IPS-18a (cell line): ENCODE results near the gene PLXND1.

Source experiments
- H3K27ac ChIP-seq: one replicate; pipeline ENCODE4 v1.5.1; 2013; ENCODE audit warnings: low read length
- H3K27me3 ChIP-seq: one replicate; pipeline ENCODE4 v1.6.1; 2013; ENCODE audit warnings: mild to moderate bottlenecking, low read length; ENCODE audit not compliant: control insufficient read depth, insufficient read depth
- H3K36me3 ChIP-seq: one replicate; pipeline ENCODE4 v1.6.1; 2013; ENCODE audit warnings: low read depth, low read length; ENCODE audit not compliant: control insufficient read depth
- H3K4me1 ChIP-seq: one replicate; pipeline ENCODE4 v1.6.1; 2013; ENCODE audit warnings: low read depth, low read length; ENCODE audit not compliant: control insufficient read depth
- H3K4me3 ChIP-seq: one replicate; pipeline ENCODE4 v1.5.1; 2013; ENCODE audit warnings: low read length
- H3K9ac ChIP-seq: one replicate; pipeline ENCODE4 v1.6.1; 2013; ENCODE audit warnings: mild to moderate bottlenecking, low read length, moderate library complexity
- H3K9me3 ChIP-seq: one replicate; pipeline ENCODE4 v1.6.1; 2013; ENCODE audit warnings: low read depth, low read length; ENCODE audit not compliant: control insufficient read depth

PLXND1 gene

DNA sequence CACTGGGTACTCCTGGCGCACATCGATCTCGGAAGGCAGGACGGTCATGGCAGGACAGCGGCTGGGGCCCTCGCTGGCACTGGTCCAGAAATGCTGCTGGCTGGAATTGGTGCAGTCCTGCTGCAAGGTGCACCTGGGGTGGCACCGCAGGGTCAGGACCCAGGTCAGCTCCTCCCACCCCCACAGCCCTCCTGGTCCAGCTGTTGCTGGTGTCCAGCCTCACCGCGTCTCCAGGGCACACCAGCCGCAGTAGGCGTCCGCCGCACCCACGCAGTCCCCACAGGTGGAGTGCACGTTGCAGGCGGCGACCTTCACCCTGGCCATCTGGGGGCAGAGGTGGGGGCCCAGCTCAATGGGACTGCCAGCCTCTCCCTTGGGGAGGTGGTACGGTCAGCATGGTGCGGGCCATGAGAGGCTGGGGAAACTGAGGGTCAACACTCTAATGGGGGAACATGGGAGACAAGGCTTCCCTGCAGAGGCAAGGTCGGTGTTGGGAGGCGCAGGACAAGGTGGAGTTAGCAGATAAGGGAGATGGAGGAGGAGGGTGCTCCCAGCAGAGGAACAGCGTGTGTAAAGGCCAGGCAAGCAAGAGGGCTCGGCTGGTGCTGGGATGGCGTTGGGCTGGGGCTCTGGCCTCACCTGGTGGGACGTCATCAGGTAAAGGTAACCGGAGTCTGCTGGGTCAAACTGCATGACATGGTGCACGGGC, 20.4 kb downstream of the PLXND1 start:
- Histone ChIP-seq H3K36me3 (no peaks in the 10 kb centered on the region), H3K4me1 (no peaks in the 10 kb centered on the region), H3K27me3 (no peaks in the 10 kb centered on the region), H3K9me3 (no peaks in the 10 kb centered on the region), H3K27ac (no peak overlapping the region), H3K9ac (no peak overlapping the region), H3K4me3 (no peak overlapping the region)

DNA sequence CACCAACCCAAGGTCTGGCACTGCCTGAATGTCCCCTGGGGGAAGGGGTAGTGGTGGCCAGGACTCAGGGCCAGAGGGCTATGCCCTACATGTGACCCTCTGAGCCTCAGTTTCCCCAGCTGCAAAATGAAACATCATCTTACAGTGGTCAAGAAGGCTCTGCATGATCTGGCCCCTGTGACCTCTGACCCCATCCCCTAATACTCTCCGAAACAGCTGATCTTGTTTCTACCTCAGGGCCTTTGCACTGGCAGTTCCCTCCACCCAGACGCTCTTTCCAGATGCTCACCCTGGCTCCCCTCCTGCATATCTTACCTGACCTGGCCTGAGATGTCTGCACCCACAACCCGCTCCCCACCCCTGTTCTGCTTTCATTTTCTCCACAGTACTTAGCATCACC, 21.8 kb downstream of the PLXND1 start:
- Histone ChIP-seq H3K36me3 (no peaks in the 10 kb centered on the region), H3K9me3 (no peaks in the 10 kb centered on the region)

DNA sequence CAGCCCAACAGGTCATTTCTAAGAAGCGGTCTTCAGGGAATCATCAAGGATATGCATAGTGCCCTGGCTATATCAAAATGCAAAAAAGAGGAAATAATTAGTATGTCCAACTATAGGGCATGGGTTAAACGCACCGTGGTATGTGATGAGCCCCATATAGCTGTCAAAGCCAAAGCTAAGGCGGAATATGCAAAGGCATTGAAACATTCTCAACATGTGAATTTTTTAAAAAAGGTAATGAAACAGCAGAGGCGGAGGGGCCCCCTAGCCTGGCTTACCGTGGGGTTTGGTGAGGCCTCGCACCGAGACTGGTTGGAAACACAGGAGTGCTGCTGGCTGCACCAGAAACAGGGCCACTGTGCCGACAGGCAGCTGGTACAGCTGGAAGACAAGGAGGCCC, 23.2 kb downstream of the PLXND1 start:
- Histone ChIP-seq H3K9ac (no peak overlapping the region), H3K9me3 (no peaks in the 10 kb centered on the region), H3K4me3 (no peak overlapping the region), H3K27ac (no peak overlapping the region), H3K4me1 (no peaks in the 10 kb centered on the region), H3K27me3 (no peaks in the 10 kb centered on the region), H3K36me3 (no peaks in the 10 kb centered on the region)

More for the DNA sequence above, 21.8 kb downstream of the PLXND1 start:
- H3K4me1 ChIP-seq, result no peaks in the 10 kb centered on the region
- no peak overlapping the region for H3K4me3 ChIP-seq
- H3K27ac ChIP-seq, result no peak overlapping the region
- no peak overlapping the region for H3K9ac ChIP-seq
- no peaks in the 10 kb centered on the region for H3K27me3 ChIP-seq

DNA sequence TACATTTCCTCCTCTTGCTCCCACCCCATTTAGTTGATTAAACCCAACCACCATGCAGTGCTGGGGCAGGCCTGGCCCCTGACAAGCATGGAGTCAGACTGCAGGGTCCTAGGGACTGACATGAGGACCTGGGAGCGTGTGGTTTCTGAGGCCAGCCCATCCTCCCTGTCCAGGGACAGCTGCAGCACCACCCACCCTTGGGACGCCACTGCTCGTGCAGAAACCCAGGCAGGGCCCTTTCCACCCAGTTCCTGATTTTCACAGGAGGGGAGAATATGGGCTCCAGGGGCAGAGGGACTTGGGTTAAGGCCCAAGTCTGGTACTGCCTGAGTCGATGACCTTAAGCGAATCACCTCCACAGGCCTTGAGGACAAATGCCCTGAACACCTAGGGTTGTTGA, 23.7 kb downstream of the PLXND1 start:
- Histone ChIP-seq H3K36me3 (no peaks in the 10 kb centered on the region), H3K9me3 (no peaks in the 10 kb centered on the region), H3K27me3 (no peaks in the 10 kb centered on the region), H3K27ac (no peak overlapping the region), H3K4me1 (no peaks in the 10 kb centered on the region), H3K4me3 (no peak overlapping the region), H3K9ac (no peak overlapping the region)

DNA sequence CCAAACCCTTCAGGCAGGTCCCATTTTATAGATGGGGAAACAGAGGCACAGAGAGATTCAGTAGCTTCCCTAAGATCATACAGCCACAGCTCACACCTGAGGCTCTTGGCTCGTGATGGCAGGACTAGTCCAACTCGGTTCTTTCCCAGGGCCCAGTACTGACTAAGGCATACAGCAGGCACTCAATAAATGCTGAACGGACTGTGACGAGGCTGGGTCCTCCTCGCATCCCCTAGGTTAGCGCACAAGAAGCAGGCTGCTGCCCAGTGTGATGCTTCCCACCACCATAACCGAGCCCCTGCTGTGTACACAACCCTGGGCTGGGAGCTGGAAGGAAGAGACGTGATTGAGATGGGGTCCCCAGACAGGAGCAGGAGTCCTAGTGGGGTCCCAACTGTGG, 24.9 kb downstream of the PLXND1 start:
- Histone ChIP-seq H3K9ac (no peak overlapping the region), H3K9me3 (no peaks in the 10 kb centered on the region), H3K27ac (no peak overlapping the region), H3K36me3 (no peaks in the 10 kb centered on the region), H3K4me1 (no peaks in the 10 kb centered on the region), H3K4me3 (no peak overlapping the region), H3K27me3 (no peaks in the 10 kb centered on the region)

DNA sequence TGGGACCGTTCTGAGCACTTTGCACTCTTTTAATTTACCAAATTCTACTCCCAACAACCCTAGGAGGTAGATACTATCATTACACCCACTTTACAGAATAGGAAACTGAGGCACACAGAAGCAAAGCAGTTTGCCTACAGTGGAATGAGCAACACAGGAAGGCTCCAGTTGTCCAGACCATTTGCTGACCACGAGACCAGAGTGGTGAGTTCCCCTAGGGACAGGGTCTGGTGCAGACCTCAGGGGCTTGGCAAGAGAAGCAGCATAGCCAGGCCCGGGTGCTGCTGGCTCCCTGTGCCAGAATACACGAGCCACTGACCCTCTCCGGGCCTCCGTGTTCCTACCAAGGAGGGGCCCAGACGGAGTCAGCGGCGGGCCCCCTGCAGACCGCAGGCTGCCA, 26.5 kb downstream of the PLXND1 start:
- Histone ChIP-seq H3K9me3 (no peaks in the 10 kb centered on the region), H3K36me3 (no peaks in the 10 kb centered on the region), H3K27me3 (no peaks in the 10 kb centered on the region), H3K4me1 (peaks cover 4% of the 10 kb centered on the region), H3K4me3 (no peak overlapping the region), H3K27ac (no peak overlapping the region), H3K9ac (no peak overlapping the region)

DNA sequence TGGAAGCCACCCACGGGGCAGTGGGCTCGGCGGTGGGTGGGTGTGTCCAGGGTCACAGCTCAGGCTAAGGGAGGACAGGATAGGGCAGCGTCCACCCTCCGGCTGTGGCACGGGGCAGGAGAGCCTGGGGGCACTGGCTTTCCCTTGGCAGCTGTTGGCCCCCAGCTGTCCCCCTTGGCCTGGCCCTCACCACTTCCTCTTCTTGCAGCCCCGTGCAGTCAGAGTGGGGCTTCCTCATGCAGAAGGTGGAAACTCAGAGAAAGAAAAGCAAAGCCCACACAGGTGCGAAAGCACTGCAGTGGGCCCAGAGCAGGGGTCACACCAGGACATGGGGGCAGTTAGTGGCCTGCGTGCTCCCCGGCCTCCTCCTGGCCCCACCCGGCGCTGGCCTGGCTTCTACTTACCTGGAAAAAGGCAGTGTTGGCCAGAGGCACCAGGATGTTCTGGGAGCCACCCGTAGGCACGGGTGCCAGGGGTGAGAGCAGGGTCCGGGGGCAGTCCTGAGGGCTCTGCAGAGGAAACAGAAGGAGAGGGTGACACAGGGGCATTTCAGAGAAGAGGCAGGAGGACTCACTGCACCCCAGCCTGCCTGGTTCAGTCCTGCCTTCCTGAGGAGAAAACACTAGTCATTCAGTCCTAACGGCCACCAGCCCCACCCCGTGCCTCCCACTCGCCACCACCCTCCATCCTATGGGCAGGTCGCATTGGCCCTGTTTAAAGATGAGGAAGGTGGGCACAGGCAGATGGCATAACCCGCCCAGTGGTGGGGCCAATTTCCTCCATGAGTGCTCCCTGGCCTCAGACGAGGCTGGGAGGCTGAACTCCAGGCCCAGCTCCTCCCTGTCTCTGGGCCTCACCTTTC, 28.3 kb downstream of the PLXND1 start:
- Histone ChIP-seq H3K9me3 (no peaks in the 10 kb centered on the region), H3K36me3 (no peaks in the 10 kb centered on the region), H3K27ac (no peak overlapping the region), H3K4me1 (peaks cover 4% of the 10 kb centered on the region), H3K9ac (no peak overlapping the region), H3K4me3 (no peak overlapping the region), H3K27me3 (no peaks in the 10 kb centered on the region)

DNA sequence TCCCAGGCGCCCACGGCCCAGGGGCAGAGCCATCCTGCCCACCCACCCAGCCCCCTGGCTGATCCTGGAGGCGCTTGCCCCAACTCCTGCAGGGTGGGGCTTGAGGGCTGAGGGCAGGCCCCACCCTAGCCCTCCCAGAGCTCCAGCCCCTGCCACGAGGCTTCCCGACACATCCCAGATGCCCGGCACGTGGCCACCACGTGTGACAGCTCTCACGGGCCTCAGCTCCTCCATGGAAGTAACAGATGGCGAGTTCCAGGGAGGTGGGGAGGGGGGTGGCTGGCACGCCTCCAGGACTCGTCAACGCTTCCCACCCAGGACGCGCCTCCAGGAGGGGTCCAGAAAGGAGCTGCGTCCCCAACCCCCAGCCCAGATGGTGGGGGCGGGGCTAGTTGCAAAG, 29.1 kb downstream of the PLXND1 start:
- H3K4me3 ChIP-seq, result no peak overlapping the region
- no peaks in the 10 kb centered on the region for H3K9me3 ChIP-seq
- H3K4me1 ChIP-seq, result peaks cover 4% of the 10 kb centered on the region
- no peaks in the 10 kb centered on the region for H3K36me3 ChIP-seq
- no peaks in the 10 kb centered on the region for H3K27me3 ChIP-seq
- no peak overlapping the region for H3K27ac ChIP-seq
- no peak overlapping the region for H3K9ac ChIP-seq

DNA sequence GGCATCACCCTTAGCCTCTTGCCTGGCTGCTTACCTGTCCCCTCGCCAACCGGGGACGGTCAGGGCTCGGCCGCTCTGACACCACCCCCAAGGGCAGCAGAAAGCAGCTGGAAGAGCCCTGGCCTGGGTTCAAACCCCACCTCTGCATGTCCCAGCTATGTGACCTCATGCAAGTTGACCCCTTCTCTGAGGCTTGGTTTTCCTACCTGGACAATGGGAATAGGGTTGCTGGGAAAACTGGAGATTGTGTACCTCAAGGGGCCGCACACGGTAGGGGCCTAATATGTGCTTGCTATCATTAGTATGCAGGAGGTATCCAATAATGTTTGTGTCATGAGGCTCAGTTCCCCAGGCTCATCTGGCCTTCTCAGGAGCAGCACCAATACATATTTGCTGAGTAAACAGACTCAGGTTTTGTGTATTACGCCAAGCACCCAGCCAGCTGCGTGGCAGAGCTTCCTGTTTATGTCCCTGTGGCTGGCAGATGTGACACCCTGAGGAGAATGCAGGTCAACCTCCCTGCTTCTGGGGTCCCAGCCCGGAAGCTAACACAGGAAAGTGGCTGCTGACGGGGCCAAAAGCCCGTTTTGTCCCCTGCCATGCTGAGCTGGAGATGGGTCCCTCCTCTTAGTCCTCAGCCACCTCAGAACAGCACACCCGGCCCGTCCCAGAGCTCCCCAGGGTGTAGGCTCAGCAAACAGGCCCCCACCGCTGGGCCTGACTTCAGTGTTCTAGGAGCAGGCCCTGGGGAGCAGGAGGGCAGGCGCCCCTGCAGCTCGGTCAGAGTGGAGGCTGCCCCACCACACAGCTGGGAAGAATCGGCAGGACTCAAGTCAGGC, 29.7 kb downstream of the PLXND1 start:
- Histone ChIP-seq H3K4me1 (peaks cover 4% of the 10 kb centered on the region), H3K9ac (no peak overlapping the region)

DNA sequence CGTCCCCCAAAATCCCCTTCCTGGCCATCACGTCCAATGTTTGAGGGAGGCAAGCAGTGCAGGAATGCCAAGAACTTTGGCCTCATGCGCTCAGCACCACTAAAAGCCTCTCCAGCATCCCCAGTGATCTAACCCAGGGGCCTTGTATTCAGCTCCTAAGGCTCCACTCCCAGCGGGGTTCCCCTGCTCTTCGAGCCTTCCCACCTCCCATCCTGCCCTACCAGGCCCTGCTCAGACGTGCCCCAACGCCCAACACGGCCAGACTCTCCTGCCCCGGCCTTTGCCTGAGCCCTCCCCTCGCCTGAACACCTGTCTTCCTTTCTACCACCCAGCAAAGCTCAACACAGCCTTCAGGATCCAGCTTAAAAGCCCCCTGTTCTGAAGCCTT, 30.5 kb downstream of the PLXND1 start:
- H3K27ac ChIP-seq, result no peak overlapping the region
- H3K9me3 ChIP-seq, result no peaks in the 10 kb centered on the region
- H3K36me3 ChIP-seq, result no peaks in the 10 kb centered on the region
- H3K27me3 ChIP-seq, result no peaks in the 10 kb centered on the region
- H3K9ac ChIP-seq, result no peak overlapping the region
- H3K4me1 ChIP-seq, result peaks cover 4% of the 10 kb centered on the region
- no peak overlapping the region for H3K4me3 ChIP-seq

More for the DNA sequence above, 29.7 kb downstream of the PLXND1 start:
- no peaks in the 10 kb centered on the region for H3K27me3 ChIP-seq
- H3K27ac ChIP-seq, result no peak overlapping the region
- H3K36me3 ChIP-seq, result no peaks in the 10 kb centered on the region
- no peaks in the 10 kb centered on the region for H3K9me3 ChIP-seq
- no peak overlapping the region for H3K4me3 ChIP-seq

DNA sequence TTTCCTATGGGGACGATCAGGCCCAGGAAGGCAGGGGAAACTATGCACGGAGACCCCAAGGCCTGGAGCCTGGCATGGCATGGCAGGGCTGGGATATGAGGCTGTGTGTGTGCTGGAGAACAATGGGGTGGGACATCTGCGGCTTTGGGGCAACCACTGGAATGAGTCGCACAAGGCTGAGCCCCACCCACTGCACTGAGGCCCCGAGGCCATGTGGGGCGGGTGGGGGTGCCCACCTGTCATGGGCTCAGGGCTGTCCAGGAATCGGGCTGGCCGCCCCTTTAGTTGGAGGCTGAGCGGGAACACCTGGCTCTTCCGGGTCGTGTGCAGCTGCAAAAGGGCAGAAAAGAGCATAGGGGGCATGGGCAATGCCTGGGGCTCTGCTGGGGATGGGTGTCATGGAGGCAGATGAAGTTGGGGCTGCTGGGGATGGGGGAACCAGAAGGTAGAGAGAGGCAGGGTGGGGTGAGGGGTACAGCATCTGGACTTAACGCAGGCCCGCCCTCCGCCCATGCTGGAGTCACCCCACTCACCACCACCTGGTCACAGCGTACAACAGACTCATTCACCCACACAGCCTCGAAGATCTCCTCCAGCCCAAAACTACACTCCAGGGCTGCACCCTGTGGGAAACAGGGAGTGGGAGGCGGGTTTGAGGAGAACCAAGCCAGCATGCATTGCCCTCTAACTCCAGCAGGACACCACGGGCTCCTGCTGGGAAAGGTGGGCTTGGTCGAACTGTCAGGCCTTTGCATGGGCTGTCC, 31.1 kb downstream of the PLXND1 start:
- Histone ChIP-seq H3K36me3 (no peaks in the 10 kb centered on the region), H3K9ac (no peak overlapping the region), H3K27ac (no peak overlapping the region), H3K27me3 (no peaks in the 10 kb centered on the region), H3K4me1 (peaks cover 4% of the 10 kb centered on the region), H3K9me3 (no peaks in the 10 kb centered on the region), H3K4me3 (no peak overlapping the region)
